ENCODE data around the gene VPS35L.

Gene VPS35L

DNA sequence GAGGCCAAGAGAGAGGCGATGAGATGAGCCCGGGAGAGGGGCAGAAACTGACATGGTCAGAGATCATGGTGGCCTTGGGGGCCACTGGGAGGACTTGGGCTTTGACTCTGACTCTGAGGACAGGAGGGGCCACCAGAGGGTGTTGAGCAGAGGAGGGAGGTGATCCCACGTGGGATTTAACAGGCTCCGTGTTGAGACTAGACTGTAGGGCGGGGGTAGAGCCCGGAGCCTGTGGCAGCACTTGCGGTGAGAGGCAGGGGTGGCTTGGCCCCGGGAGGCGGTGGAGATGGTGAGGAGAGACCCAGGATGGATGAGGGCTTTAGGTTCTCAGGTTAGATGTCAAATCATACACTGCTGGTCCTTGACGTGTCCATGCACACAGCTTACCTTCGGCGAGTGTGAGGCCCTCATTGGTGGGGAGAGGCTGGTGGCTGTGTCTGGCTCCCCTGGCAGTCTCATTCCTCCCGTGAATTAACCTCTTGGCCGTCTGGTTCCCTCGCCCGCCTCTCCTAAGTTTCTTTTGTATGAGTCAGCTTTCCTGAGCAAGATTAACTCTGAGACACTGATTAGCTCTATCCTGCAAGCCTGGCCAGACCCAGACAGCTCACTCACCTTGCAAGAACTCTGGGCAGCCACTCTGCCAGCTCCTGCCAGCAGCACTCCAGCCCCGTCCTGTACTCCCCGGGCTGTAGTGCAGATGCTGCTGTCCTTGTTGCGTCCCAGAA lies 39.7 kb downstream of the VPS35L start:
- no peak for DNase-seq (ENCODE audit: low read depth)

DNA sequence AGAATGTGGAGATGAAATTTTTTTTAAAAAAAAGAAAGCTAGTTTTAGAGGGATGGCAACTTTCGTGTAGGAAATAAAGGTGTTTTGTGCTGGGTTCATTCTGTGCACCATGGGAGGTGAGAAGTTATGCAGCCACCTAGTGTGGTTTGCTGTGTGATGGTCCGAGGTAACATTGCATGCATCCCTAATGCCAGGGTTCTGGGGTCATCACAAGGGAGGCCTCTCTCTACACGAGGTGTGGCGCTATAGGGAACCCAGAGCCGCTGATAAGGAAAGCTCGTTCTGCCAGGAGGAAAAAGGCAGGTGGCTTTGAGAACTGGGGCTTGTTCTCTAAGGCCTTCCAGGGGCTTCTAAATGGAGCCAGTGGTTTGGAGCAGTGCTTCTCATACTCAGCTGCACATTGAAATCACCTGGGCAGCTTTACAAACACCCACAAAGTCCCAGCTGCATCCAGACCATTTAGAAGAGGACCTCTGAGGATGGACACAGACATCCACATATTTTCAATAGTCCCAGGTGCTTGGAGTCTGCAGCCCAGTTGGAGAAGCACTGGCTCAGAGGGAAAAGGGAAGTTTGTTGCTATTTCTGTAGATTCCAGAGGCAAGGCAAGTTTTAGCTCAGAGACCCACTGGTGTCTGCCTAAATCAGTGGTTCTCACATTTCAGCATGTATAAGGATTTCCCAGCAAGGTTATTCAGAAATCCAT lies 43.5 kb downstream of the VPS35L start:
- DNase-seq (ENCODE audit: low read depth): no peak

DNA sequence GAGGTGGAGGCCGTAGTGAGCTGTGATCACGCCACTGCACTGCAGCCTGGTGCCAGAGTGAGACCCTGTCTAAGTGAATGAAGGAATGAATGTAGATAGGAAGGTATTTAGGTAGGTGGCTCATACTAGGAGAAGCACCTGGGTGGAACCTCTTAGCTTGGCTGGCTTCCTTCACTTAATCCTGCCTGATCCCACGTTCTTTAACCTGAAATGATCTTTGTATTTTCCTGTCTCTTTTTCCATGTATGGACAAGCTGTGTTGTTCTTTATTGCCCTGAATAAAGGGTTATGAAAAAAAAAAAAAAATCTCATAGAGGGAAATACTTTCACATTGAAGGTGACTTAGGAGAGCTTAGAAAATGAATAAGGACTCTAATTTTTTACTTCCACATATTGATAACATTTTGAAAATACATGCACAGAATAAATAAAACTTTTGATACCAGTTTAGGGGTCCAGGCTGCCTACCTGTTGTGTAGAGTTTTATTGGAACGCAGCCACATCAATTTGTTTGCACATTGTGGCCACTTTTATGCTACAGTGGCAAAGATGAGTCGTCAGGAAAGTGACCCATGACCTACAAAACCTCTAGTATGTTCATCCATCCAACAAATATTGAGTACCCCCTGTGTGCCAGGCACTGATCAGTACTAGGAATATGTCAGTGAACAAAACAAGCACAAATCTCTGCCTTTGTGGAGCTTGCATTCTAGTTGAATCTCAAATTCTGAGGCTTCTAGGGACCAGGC lies 44.6 kb downstream of the VPS35L start:
- DNase-seq (ENCODE audit: low read depth): no peak

DNA sequence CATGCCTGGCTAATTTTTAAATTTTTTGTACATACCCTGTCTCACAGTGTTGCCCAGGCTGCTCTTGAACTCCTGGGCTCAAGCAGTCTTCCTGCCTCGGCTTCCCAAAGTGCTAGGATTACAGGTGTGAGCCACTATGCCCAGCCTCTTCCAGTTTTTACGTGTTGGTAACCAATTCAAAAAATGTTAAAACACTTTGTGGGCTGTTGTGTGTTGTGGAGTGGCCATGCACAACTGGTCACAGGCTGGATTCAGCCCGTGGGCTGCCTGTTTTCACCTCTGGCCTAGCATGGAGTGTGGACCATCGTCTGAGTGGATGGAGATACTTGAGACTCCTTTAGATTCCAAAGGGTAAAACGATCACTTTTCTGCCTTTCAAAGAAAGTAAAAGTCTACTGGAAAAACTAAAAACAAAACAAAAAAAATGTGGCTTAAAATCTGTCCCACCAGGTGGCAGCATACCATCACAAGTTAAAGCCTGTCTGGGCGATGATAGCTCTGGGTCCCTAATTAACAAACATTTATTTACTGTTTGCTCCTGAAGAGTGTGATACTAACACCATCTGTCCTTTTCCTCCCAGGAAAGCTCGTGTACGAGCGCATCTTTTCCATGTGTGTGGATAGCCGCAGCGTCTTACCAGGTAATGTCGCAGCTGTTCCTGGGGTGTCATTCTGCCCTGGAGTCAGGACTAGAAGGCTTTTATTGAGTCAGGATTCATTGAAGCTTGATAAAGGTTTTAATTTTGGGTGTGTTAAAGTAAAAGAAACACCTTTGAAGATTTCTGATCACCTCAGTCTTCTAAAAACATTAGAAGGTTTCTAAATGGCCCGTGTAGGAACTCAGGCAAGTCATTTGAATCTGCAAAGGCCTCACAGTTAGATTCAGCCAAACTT lies 45.8 kb downstream of the VPS35L start:
- no peak for DNase-seq (ENCODE audit: low read depth)

DNA sequence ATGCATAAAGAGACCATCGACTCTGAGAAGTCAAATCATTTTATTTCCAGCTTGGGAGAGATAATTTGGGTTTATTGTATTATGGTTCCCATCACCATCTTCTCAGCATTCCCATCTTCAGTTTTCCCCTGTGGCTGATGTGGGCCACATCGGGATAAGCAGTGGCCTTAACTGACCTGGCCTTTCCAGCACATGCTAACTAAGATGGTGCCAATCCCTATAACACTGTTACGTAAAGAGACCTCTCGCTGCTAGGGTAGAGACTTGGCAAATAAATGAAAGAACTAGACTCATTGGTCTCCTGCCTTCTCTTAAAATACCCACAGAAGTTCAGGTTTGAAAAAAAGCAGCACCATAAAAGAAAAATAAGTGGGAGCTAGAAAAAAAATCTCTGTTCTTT lies 49.4 kb downstream of the VPS35L start:
- DNase-seq (ENCODE audit: low read depth): no peak

DNA sequence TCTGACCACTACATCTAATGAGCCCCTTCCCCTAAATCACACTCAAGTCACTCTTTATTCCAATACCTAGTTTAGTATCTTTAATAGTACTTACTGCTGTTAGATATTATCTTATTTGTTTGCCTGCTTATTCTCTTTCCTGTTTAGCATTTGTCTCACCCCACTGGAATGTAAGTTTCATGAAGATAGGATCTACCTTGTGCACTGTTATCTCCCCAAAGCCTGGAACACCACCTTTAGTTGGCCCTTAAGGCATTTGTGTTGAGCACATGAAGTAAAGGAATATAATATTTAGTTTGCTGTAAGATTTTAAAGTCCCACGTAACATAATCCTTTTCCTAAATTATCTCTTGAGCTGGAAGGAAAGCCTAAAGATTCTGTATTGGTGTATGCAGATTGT lies 50.2 kb downstream of the VPS35L start:
- no peak for DNase-seq (ENCODE audit: low read depth)

DNA sequence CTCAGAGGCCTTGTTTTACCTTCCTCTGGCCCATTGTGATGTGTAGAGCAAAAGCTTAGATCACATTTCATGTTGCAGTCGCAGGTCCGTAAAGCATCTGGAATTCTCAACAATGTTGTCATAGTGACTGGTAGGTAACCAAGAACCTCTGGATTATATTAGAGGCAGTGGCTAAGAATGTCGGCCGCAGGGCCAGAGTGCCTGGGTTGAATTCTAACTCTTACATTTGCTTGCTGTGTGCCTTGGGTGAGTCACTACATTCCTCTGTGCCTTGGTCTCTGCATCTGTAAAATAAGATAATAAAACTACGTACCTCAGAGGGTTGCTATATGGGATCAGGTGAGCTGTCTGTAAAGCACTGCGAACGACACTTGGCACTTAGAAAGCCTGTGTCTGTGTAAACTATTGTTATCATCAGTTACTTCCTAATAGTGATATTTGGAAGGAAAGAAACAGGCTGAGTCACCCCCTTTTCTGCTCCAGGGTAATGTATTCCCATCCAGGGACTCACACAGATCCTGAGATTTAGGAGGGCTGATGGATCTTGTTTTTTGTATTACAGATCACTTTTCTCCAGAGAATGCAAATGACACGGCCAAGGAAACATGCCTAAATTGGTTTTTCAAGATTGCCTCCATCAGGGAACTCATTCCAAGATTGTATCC lies 52.2 kb downstream of the VPS35L start:
- DNase-seq (ENCODE audit: low read depth): no peak

DNA sequence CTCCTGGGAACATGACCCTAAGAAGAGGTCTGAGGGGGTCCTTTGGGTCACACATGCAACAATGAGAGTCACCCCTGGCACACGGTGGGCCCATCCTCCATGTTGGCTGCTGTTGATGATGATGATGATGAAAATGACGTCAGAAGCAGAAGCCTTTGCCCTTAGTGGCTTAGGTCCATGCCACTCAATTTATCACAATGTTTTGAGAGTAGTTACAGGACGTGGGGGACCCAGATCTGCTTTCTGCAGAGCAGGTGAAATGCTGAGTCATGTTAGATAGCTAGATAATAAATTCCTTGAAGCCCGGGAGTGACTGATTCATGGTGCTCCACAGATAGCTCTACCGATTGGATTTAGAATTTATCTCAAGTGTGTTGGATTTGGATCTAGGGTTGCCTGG lies 53.9 kb downstream of the VPS35L start:
- no peak for DNase-seq (ENCODE audit: low read depth)

DNA sequence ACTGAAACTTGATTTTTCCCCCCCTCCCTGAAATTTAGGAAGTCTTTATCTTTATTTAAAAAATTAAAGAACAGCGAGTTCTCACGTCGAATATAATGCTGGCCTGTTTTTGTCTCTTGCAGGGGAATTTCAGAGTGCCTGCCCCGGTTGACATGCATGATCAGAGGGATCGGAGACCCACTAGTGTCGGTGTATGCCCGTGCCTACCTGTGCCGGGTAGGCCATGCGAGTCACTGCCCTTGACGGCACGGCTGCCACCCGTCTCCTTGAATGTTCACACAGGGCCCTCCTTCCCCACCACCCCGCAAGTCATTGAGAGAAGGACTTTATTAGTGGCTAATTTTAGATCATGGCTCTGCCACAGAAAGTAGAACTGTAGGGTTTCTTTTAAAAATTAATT lies 54.7 kb downstream of the VPS35L start:
- no peak for DNase-seq (ENCODE audit: low read depth)

DNA sequence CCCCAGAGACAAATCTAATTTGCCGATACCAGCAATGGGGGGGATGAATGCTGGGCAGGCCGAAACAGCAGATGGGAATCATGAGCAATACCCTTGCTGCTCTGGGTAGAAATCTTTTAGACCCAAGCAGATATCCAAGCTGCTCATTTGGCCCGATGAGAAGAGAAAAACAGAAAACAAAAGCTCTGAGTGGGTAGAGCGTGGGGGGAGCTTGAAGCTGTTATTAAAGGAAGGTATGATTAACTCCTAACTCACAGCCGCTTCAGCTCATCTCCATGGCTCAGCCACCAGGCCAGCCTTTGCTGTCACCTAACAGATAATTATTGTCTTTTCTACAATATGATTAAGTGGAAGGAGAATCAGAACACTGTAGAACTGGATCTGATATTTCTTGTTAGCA lies 58.3 kb downstream of the VPS35L start:
- no peak for DNase-seq (ENCODE audit: low read depth)

DNA sequence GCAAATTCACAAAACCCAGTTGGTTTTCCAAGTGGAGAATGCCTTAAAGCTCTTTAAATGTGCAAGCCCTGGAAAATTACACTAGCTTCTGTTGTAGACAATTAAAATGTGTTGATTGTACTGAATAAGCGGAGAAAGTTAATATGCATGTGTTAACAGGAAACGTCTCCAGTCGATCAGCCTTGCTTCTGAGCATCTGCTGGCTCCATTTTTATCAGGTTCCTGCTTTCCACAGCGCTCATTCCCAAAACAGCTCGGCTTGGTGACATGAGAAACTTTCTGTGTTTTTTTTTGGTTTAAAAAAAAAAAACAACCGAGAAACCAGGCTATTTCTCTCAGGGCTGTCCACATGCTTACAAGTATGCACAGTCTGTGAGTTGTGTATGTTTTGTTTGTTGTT lies 60.7 kb downstream of the VPS35L start:
- no peak for DNase-seq (ENCODE audit: low read depth)

DNA sequence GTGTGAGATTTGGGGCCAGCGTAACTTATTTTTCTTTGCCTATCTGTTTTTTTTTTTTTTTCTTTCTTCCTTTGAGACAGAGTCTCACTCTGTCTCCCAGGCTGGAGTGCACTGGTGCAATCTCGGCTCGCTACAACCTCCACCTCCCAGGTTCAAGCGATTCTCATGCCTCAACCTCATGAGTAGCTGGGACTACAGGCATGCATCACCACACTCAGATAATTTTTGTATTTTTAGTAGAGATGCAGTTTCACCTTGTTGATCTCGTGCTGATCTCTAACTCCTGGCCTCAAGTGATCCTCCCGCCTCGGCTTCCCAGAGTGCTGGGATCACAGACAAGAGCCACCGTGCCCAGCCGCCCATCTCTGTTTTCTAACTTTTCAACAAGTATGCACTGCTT lies 63.4 kb downstream of the VPS35L start:
- DNase-seq (ENCODE audit: low read depth): no peak

DNA sequence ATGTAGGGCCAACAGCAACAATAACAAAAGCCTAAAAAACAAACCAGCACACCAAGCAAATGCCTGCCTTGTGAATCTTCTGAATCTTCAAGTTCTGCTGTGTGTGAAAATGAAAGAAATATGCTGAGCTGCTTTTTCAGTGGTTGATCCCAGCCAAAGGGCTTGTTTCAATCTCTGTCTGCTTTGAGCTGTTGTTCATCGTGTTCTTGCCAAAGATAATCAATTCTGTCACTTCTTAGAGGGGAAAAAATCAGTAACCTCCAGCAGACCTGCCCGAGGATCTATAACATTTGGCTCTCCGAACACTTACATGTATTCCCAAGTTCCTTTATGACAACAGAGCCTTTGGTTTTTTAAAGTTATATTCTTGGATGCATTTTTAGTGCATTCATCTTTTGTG lies 65.9 kb downstream of the VPS35L start:
- DNase-seq (ENCODE audit: low read depth): no peak

DNA sequence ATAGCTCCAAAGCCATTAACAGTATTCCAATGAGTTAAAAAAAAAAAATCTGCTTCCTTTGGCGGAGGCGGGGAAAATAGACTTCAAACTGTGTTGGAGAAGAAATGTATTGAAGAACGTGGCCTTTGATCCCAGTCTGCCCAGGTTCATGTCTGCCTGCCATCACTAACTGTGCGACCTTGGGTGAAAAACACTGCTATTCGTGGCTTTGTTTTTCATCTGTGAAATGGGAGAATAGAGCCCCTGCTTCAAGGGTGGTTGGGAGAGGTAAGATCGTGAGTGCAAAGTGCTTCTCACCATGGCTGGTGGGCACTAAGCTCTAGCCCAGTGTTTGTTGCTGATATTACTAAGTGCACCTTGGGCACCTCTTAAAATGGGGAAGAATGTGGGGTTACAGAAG lies 69.5 kb downstream of the VPS35L start:
- DNase-seq (ENCODE audit: low read depth): no peak

DNA sequence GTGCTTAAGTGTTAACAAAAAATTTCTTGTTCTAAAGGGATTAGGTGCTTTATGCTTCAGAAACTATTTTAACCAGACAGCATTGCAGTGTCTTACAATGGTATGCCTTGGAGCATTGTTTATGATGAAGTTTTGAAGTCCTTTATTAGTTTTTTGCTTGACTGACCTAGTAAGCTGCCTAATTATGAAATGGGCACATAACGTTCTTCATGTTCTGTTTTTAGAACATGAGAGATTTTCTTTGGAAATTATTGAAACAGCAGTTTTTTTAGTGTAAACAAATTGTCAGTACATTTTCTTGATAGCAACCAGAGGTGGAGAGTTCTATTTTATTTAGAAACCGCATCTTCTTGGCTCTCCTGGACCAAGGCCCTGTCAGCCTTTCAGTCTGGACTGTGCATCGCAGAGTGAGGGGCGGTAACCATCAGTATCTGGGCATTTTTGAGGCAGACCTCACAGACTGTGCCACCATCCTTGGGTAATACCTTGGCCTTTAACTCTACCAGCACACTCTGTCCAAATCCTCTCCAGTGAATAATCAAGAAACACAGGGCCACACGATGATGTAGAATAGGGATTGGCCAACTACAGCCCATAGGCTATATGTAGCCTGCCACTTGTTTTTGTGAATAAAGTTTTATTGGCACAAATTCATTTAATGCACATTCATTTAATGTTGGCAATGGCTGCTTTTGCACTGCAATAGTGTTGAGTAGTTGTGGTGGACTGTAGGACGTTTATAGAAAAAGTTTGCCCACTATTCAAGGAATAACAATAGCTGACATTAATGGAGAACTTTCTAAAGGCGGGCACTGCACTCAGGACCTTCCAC lies 81.1 kb downstream of the VPS35L start:
- DNase-seq (ENCODE audit: low read depth): no peak

DNA sequence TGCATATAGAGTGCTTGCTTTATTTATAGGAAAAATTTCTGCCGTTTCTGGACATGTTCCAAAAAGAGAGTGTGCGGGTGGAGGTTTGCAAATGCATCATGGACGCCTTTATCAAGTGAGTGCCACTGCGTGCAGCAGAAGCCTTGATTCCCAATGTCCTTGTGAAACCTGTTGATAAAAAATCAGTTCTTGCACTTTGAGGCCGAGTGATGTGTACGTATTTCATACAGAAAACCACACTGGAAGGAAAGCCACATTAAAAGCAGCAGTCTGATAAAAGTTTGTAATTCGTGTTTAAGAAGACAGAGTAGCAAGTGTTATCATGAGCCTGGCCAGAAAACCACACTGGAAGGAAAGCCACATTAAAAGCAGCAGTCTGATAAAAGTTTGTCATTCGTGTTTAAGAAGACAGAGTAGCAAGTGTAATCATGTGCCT lies 84.5 kb downstream of the VPS35L start:
- DNase-seq (ENCODE audit: low read depth): no peak

DNA sequence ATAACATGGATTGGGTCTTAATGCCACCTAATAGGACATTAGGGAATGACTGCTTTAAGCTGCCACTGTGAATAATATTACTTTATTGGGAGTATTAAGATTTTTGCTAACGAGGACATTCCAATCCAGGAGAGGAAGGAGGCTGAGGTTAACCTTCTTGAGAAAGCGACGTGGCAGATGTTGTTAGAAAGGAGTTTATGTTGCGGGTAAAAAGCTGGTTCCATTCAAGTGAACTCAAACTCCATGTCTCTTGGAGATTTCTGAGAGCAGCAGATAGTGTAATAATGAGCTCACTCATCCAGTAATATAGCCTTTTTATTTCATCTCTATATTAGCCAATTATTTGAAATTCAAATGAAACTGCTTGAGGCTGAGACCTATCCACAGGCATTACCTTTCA lies 87.0 kb downstream of the VPS35L start:
- no peak for DNase-seq (ENCODE audit: low read depth)

DNA sequence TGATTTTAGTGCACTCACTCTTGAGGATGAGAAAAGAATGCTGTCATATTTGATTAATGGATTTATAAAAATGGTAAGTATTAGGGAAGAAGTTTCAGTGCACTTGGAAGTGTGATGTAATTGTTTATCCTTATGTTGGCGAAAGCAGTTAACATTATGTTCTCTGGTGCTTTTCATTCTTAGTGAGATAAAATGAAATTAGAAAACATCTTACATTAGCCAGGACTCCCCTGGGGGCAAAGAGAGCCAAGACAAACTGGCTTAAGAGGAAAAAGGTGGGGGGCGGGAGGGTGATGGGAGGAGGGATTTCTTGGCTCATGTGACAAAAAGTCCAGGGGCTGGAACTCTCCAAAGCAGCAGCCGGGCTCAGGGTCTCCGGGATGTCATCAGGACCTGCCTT lies 89.4 kb downstream of the VPS35L start:
- DNase-seq (ENCODE audit: low read depth): no peak

DNA sequence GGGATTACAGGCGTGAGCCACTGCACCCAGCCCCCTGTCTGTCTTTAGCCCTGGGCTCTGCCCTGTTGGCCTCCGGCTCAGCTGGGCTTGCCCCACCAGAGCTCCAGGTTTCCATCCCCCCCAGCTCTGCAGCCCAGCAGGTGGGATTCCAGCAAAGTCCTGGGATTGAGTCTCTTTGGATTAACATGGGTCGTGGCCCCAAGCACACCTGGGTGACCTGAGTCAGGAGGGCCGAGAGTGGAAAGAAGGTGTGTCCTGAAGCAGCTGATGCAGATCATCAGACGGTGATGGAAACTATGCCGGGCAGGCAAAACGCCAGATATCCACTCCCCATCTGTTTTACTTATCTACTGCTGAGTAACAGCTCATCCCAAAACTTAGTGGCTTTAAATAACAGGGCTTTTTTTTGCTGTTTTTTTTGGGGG lies 90.1 kb downstream of the VPS35L start:
- no peak for DNase-seq (ENCODE audit: low read depth)

DNA sequence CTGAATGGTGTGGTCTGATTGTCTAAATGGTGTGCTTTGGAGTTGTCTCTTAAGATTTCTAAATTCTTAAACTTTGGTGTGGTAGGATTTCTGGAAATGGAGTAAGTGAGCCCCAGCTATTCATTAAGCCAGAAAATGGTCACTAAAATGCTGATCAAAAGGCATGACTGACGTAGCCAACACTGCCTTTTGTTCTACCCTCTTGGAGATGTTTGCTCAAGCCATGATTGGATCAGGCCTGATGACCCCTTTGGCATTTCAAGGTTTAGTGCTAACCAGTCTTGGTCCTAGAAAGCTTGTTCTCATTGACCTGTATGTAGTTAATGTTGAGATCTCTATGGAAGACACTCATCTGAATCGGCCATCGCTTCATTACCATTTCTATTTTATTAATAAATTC lies 94.5 kb downstream of the VPS35L start:
- DNase-seq (ENCODE audit: low read depth): no peak

DNA sequence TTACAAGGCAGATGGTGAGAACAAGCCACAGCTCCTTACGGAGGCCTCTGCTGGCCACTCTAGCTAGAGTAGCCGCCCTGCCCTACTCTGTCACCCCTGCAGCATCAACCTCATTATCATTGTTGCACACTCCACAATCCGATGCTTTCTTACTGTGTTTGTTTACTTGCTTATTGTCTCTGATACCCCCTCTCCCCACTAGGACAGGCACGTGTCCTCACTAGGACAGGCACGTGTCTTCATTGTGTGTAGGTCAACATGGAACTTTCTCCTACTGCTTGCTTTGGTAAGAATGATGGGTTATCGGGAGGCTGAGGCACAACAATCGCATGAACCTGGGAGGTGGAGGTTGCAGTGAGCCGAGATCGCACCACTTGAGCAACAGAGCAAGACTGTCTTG lies 98.6 kb downstream of the VPS35L start:
- DNase-seq (ENCODE audit: low read depth): no peak

Data from activated T-cell treated with anti-CD3 and anti-CD28 coated beads for 48 hours (primary cell).